ENCODE results near the gene ULBP1.

GRCh38 chr6:149964308-149965193, 808 bp downstream of the ULBP1 start:
- no peak for TF ChIP-seq CTCF (IDR thresholded peaks at IDR 0.05 in 4 of 5, conservative IDR thresholded peaks at IDR 0.05 in 1 of 5)
- TF ChIP-seq POLR2A (IDR thresholded peaks at IDR 0.05): no peak

All from gastrocnemius medialis (tissue), 4 donors.